Common myeloid progenitor, CD34-positive (primary cell): ENCODE data around the gene PDILT.
A peak's percentile ranks its signal among the peaks of the same experiment; 100 is the strongest.
"Not testable (repeated sequence)": the region's sequence is repeated elsewhere in the genome, so short reads cannot be mapped to it uniquely, and the experiment has no call there.

Experiments used
- CTCF ChIA-PET: fragments of 350-600 bp; sonication (Branson Sonifier 250); formaldehyde crosslinking; loops from one replicate; lab custom pipeline; 2021; ENCODE audit warnings: antibody characterized with exemption; lab: Charles Lee
- POLR2A ChIA-PET: fragments of 350-600 bp; sonication (Branson Sonifier 250); formaldehyde crosslinking; loops from one replicate; lab custom pipeline; 2021; ENCODE audit warnings: antibody characterized with exemption; lab: Charles Lee
- DNase-seq, 3 donors: peaks; one replicate each; pipeline versions ENCODE4 v3.0.0 to v3.0.0-alpha.2; 2013
- H3K27ac ChIP-seq, 2 experiments: 1 replicate in 1 of 2; 2 replicates in 1 of 2; pipeline ENCODE4 v1.7.0; 2013; ENCODE audit warnings: inconsistent platforms in 2 of 2, low read length in 2 of 2, mild to moderate bottlenecking in 2 of 2, low read depth in 1 of 2, moderate library complexity in 1 of 2; ENCODE audit not compliant: severe bottlenecking in 2 of 2, insufficient read depth in 1 of 2, poor library complexity in 1 of 2
- H3K27me3 ChIP-seq, 5 experiments: replicated peaks in 2 of 5; 1 replicate in 3 of 5; 2 replicates in 2 of 5; pipeline versions ENCODE4 v1.6.1 to v1.7.0; 2013; ENCODE audit warnings: low read length in 4 of 5, mild to moderate bottlenecking in 2 of 5, moderate library complexity in 2 of 5, inconsistent platforms in 1 of 5; ENCODE audit not compliant: insufficient read depth in 5 of 5, control insufficient read depth in 4 of 5
- H3K36me3 ChIP-seq, 4 experiments: 1 replicate in 2 of 4; 2 replicates in 2 of 4; pipeline versions ENCODE4 v1.6.1 to v1.7.0; 2013; ENCODE audit warnings: low read length in 3 of 4, control low read depth in 1 of 4, mild to moderate bottlenecking in 1 of 4; ENCODE audit not compliant: control insufficient read depth in 4 of 4, insufficient read depth in 4 of 4
- H3K4me1 ChIP-seq, 4 experiments: 1 replicate in 3 of 4; 2 replicates in 1 of 4; pipeline versions ENCODE4 v1.6.1 to v1.7.1; 2013; ENCODE audit warnings: low read length in 3 of 4, mild to moderate bottlenecking in 3 of 4, control low read depth in 1 of 4, inconsistent platforms in 1 of 4, moderate library complexity in 1 of 4; ENCODE audit not compliant: control insufficient read depth in 4 of 4, insufficient read depth in 4 of 4; ENCODE audit errors: control extremely low read depth in 1 of 4
- H3K4me3 ChIP-seq, 7 experiments: 1 replicate in 4 of 7; 2 replicates in 3 of 7; pipeline versions ENCODE4 v1.5.1 to v1.7.0; 2013; ENCODE audit warnings: mild to moderate bottlenecking in 7 of 7, low read length in 6 of 7, moderate library complexity in 6 of 7, inconsistent platforms in 2 of 7, low read depth in 2 of 7, control low read depth in 1 of 7; ENCODE audit not compliant: insufficient read depth in 4 of 7, control insufficient read depth in 1 of 7; ENCODE audit errors: extremely low read depth in 1 of 7
- H3K9me3 ChIP-seq, 5 experiments: 1 replicate in 4 of 5; 2 replicates in 1 of 5; pipeline versions ENCODE4 v1.6.1 to v1.7.1; 2013; ENCODE audit warnings: low read length in 4 of 5, mild to moderate bottlenecking in 2 of 5, inconsistent platforms in 1 of 5, low read depth in 1 of 5, moderate library complexity in 1 of 5; ENCODE audit not compliant: control insufficient read depth in 4 of 5, insufficient read depth in 2 of 5; ENCODE audit errors: control extremely low read depth in 1 of 5
- WGBS: methylation state at CpG from one replicate; pipeline ENCODE4 v1.1.5; 2013; ENCODE audit not compliant: insufficient coverage; 5-methylcytosine and 5-hydroxymethylcytosine counted together

PDILT gene

DNA sequence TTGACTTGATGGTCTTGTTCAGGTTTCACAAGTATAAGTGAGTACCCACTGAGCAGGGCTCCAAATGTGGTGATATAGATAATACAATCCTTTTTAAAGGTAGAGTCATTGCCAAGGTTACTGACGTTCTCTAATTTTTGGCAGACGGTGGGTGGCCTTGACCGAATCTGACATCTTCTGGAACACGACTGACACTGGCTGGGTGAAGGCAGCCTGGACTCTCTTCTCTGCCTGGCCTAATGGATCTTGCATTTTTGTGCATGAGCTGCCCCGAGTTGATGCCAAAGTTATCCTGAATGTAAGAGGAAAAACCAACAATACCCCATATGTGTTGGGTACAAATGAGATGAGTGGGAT is 19.2 kb upstream of the PDILT start:
- POLR2A ChIA-PET, H3K27me3 ChIP-seq, H3K4me3 ChIP-seq, CTCF ChIA-PET, H3K36me3 ChIP-seq, H3K27ac ChIP-seq, H3K9me3 ChIP-seq, DNase-seq, H3K4me1 ChIP-seq: not testable (repeated sequence)
- 93% methylated on average over 4 of the region's 5 CpGs for WGBS

DNA sequence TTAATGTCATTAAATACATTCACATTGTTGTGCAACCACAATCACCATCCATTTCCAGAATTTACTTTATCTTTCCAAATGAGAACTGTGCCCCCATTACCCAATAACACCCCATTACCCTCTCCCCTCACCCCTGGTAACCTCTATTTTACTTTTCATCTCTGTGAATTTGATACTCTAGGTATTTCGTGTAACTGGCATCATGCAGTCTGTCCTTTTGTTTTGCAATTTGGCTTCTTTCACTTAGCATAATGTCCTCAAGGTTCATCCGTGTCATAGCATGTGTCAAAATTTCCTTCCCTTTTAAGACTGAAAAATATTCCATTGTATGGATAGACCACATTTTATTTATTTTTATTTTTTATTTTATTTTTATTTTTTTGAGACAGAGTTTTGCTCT is 17.2 kb upstream of the PDILT start:
- DNase-seq, H3K4me3 ChIP-seq, H3K27ac ChIP-seq, POLR2A ChIA-PET, CTCF ChIA-PET, H3K36me3 ChIP-seq, H3K27me3 ChIP-seq, H3K9me3 ChIP-seq, H3K4me1 ChIP-seq: not testable (repeated sequence)
- WGBS = 80% methylated on average over 1 of the region's 2 CpGs

DNA sequence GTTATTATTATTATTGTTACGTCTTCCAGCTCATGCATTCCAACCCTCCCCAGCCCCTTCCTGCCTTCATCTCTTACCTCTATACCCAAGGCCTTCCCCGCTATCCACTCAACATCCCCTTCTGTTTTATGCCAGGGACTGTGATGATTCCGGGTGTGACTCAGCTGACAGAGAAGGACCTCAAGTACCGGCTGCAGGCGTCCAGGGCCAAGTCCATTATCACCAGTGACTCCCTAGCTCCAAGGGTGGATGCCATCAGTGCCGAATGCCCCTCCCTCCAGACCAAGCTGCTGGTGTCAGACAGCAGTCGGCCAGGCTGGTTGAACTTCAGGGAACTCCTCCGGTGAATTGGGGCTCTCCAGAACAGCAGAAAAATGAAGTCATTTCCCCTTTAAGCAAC is 14.6 kb upstream of the PDILT start:
- POLR2A ChIA-PET, H3K4me1 ChIP-seq, DNase-seq, H3K9me3 ChIP-seq, H3K27ac ChIP-seq, CTCF ChIA-PET, H3K4me3 ChIP-seq, H3K36me3 ChIP-seq, H3K27me3 ChIP-seq: not testable (repeated sequence)
- 86% methylated on average over 5 of the region's 8 CpGs for WGBS

DNA sequence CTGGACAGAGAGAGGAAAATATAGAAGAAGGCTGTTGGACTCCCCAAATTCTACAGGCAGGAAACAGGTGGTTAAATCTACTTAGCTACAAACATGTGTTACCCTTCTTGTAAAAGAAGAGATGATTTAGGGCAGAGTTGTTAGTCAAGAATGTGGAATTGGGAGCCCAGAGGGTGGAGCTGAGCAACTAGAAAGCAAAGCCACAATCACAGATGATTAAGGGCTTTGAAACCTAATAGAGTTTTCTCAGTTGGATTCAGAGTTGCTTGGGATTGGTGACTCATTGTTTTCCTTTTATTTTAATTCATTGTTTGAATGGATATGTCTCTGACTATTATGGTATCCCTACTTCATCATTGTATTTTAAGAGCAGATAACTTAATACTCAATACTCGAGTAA is 11.0 kb upstream of the PDILT start:
- Histone ChIP-seq H3K36me3 (no peaks in the 10 kb centered on the region), H3K4me3 (no peak overlapping the region), H3K4me1 (no peaks in the 10 kb centered on the region), H3K27ac (no peak overlapping the region), H3K9me3 (peaks cover 0 to 3% (median 0%) of the 10 kb centered on the region in 5 experiments), H3K27me3 (no peaks in the 10 kb centered on the region)
- POLR2A ChIA-PET = no interaction called here
- no CpG with 5 or more reads among the region's 1 CpG for WGBS
- CTCF ChIA-PET = no interaction called here
- peak in 1 of 3 donors; percentile 3 for DNase-seq

DNA sequence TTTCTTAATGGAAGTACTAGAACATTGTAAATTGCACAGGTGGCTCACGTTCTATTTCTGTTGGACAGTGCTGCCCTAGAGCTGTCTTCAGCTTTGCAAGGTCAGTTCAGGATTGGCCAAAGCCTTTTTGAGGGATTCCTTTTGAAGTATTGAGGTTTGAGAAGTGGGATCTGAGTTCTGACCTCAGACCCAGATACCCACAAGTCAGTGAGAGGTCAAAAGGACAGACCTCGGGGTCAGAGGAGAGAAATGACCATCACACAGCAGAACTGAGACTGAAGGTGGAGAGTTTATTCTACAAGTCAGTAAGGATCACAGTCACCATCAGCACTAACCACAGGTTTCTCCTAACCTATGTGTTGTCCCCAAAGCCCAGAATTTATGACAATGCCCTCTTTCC is 6.5 kb upstream of the PDILT start:
- 100% methylated on average over 1 of the region's 2 CpGs for WGBS
- Histone ChIP-seq H3K9me3 (peaks cover 0 to 3% (median 0%) of the 10 kb centered on the region in 5 experiments), H3K27ac (no peak overlapping the region), H3K4me1 (no peaks in the 10 kb centered on the region), H3K36me3 (no peaks in the 10 kb centered on the region), H3K27me3 (no peaks in the 10 kb centered on the region), H3K4me3 (no peak overlapping the region)
- DNase-seq = no peak
- ChIA-PET POLR2A (no interaction called here), CTCF (no interaction called here)

DNA sequence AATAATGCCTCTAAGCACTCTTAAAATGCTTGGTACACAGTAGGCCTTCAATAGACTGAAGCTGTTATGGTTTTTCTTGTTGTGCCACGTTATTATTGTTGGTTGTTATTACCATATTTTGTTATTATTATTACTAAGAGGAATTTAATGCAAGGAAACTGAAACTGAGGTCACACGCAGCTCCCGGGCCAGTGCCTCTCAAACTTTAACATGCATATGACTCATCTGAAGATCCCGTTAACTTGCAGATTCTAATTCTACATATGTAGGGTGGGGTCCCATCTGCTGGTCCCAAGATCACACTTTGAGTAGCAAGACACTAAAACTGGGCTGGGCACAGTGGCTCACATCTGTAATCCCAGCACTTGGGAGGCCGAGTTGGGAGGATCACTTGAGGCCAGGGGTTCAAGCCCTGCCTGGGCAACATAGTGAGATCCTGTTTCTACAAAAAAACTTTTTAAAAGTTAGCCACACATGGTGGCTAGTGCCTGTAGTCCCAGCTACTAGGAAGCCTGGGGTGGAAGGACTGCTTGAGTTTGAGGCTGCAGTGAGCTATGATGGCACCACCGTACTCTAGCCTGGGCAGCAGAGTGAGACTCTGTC is 5.7 kb upstream of the PDILT start:
- POLR2A ChIA-PET = no interaction called here

DNA sequence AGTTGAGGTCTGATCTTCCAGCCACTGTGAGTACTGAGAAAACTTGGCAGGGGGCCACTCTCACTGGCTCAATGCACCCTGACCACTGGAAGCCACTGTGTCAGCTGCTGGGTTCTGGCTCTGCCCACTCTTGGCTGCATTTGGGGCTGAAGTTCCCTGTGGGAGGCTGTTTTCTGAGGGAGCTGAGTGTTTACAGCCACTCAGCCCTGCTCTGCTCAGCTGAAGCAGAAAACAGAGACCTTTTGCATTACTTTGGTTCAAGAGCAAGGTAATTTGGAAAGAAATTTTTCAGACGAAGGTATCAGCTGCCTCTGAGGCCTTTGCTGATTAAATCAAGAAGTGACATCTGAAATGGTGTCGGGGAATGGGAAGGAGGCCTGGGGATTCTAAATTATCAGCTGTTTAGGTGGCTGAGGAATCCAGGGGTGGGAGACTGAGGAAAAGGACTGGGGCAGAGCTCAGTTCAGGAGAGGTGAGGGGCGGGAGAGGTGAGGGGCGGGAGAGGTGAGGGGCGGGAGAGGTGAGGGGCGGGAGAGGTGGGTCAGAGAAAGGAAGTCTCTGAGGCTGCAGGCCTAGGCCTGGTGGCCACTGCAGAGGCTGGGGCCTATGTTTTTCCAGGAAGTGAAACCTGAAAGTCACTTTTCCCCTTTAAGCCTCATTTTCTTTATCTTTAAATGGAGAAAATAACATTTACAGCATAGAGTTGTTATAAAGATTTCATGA is 5.0 kb upstream of the PDILT start, which contains the start of gene ACSM5:
TSS of gene ACSM5 (plus strand) at position 137 of the 723 bp plus-strand sequence. CDS start 1,951 bp downstream, outside the sequence.
- no peak for DNase-seq

More for the DNA sequence above, 5.7 kb upstream of the PDILT start:
- no peak overlapping the region for H3K27ac ChIP-seq
- no peaks in the 10 kb centered on the region for H3K36me3 ChIP-seq
- 100% methylated on average over 2 of the region's 6 CpGs for WGBS
- no peak for DNase-seq
- no peak overlapping the region for H3K4me3 ChIP-seq
- peaks cover 0 to 3% (median 0%) of the 10 kb centered on the region in 5 experiments for H3K9me3 ChIP-seq
- CTCF ChIA-PET = no interaction called here
- H3K4me1 ChIP-seq = no peaks in the 10 kb centered on the region
- H3K27me3 ChIP-seq = no peaks in the 10 kb centered on the region

More for the DNA sequence above, 5.0 kb upstream of the PDILT start, which contains the start of gene ACSM5:
- H3K4me1 ChIP-seq = no peaks in the 10 kb centered on the region
- peaks cover 0 to 3% (median 0%) of the 10 kb centered on the region in 5 experiments for H3K9me3 ChIP-seq
- H3K27me3 ChIP-seq = no peaks in the 10 kb centered on the region
- 100% methylated on average over 2 of the region's 6 CpGs for WGBS
- no peaks in the 10 kb centered on the region for H3K36me3 ChIP-seq
- no peak within 1 kb of the TSS for H3K4me3 ChIP-seq
- ChIA-PET CTCF (no interaction called here), POLR2A (no interaction called here)
- no peak within 1 kb of the TSS for H3K27ac ChIP-seq
